GM23338 (cell line): ENCODE results near the gene KIAA0232. TPM values are rescaled to one million over a fixed set of nuclear protein-coding genes. Genes with fewer than 3 reads are reported as not detected.
A peak's percentile ranks its signal among the peaks of the same experiment; 100 is the strongest.

ENCODE experiments used
- ATAC-seq: fragments of 200-7000 bp; cut with Tn5 transposase; 3 replicates; pipeline ENCODE4 v1.9.1; 2020
- DNase-seq: peaks from one replicate; pipeline ENCODE4 v3.0.0-alpha.2; 2015; ENCODE audit warnings: low spot score
- H2AFZ ChIP-seq: fragments of 200-600 bp; sonication (generic); 2 replicates; pipeline ENCODE4 v1.8.0; 2016; ENCODE audit warnings: antibody characterized with exemption, mild to moderate bottlenecking, moderate library complexity
- H3F3A ChIP-seq: fragments of 200-600 bp; sonication (generic); replicated peaks from 2 replicates; pipeline ENCODE4 v1.8.0; 2017; ENCODE audit warnings: antibody characterized with exemption, mixed run types, low read depth
- H3K27ac ChIP-seq: fragments of 200-600 bp; sonication (generic); 2 replicates; pipeline ENCODE4 v1.6.1; 2016; ENCODE audit warnings: low read depth
- H3K27me3 ChIP-seq: fragments of 200-600 bp; sonication (generic); 2 replicates; pipeline ENCODE4 v1.8.0; 2016; ENCODE audit warnings: mild to moderate bottlenecking, mixed run types, moderate library complexity; ENCODE audit not compliant: insufficient read depth
- H3K36me3 ChIP-seq: fragments of 200-600 bp; sonication (generic); 2 replicates; pipeline ENCODE4 v1.8.0; 2016; ENCODE audit warnings: mild to moderate bottlenecking; ENCODE audit not compliant: insufficient read depth
- H3K4me1 ChIP-seq: fragments of 200-600 bp; sonication (generic); 2 replicates; pipeline ENCODE4 v1.8.0; 2016; ENCODE audit warnings: mild to moderate bottlenecking, moderate library complexity; ENCODE audit not compliant: insufficient read depth
- H3K4me2 ChIP-seq: fragments of 200-600 bp; sonication (generic); 2 replicates; pipeline ENCODE4 v1.7.1; 2017; ENCODE audit warnings: mixed run types
- H3K4me3 ChIP-seq: fragments of 200-600 bp; sonication (generic); 2 replicates; pipeline ENCODE4 v1.6.1; 2016; ENCODE audit warnings: mixed run types
- H3K79me2 ChIP-seq: fragments of 200-600 bp; sonication (generic); replicated peaks from 2 replicates; pipeline ENCODE4 v1.8.0; 2017; ENCODE audit warnings: mild to moderate bottlenecking; ENCODE audit not compliant: insufficient read depth
- H3K9me2 ChIP-seq: fragments of 200-600 bp; sonication (generic); 2 replicates; pipeline ENCODE4 v1.8.0; 2017; ENCODE audit not compliant: insufficient read depth
- H4K20me1 ChIP-seq: fragments of 200-600 bp; sonication (generic); replicated peaks from 2 replicates; pipeline ENCODE4 v1.8.0; 2017; ENCODE audit warnings: mild to moderate bottlenecking; ENCODE audit not compliant: insufficient read depth
- H3K27ac Mint-ChIP-seq: 2 replicates; pipeline ENCODE4 v1.8.0; 2020; ENCODE audit warnings: inconsistent platforms, mild to moderate bottlenecking, moderate library complexity, mixed read lengths
- H3K27me3 Mint-ChIP-seq: 3 replicates; pipeline ENCODE4 v1.8.0; 2022; ENCODE audit warnings: low read depth, mild to moderate bottlenecking, moderate library complexity, mixed read lengths, inconsistent platforms; ENCODE audit not compliant: insufficient read depth, poor library complexity
- H3K36me3 Mint-ChIP-seq: 3 replicates; pipeline ENCODE4 v1.8.0; 2021; ENCODE audit warnings: low read depth, mild to moderate bottlenecking, inconsistent platforms, moderate library complexity, mixed read lengths
- H3K4me1 Mint-ChIP-seq: 3 replicates; pipeline ENCODE4 v1.8.0; 2020; ENCODE audit warnings: mild to moderate bottlenecking, inconsistent platforms, mixed read lengths
- H3K4me3 Mint-ChIP-seq: 3 replicates; pipeline ENCODE4 v1.8.0; 2021; ENCODE audit warnings: moderate library complexity, mild to moderate bottlenecking, inconsistent platforms, mixed read lengths
- H3K9me3 Mint-ChIP-seq: 3 replicates; pipeline ENCODE4 v1.8.0; 2020; ENCODE audit warnings: moderate library complexity, mild to moderate bottlenecking, inconsistent platforms, mixed read lengths
- CREB1 ChIP-seq: fragments of 250-450 bp; sonication (Bioruptor Pico); IDR thresholded peaks from 2 replicates; pipeline ENCODE4 v1.5.0; 2020; ENCODE audit warnings: low read depth, mild to moderate bottlenecking, moderate library complexity
- EZH2 ChIP-seq: fragments of 200-600 bp; sonication (generic); IDR thresholded peaks from one replicate; pipeline ENCODE4 v1.8.0; 2017; ENCODE audit warnings: antibody characterized with exemption, mild to moderate bottlenecking, low read depth; ENCODE audit not compliant: unreplicated experiment
- JUNB ChIP-seq: IDR thresholded peaks from one replicate; pipeline ENCODE4 v1.6.1; 2016; ENCODE audit warnings: antibody characterized with exemption; ENCODE audit not compliant: unreplicated experiment
- POLR2AphosphoS5 ChIP-seq: IDR thresholded peaks from 2 replicates; pipeline ENCODE4 v1.6.1; 2016; ENCODE audit warnings: antibody characterized with exemption, low read depth
- REST ChIP-seq: IDR thresholded peaks from one replicate; pipeline ENCODE4 v1.6.1; 2018; ENCODE audit warnings: antibody characterized with exemption; ENCODE audit not compliant: unreplicated experiment
- ZNF331 ChIP-seq: fragments of 250-450 bp; sonication (Bioruptor Pico); IDR thresholded peaks from 2 replicates; pipeline ENCODE4 v1.5.0; 2020; ENCODE audit warnings: low read depth, mild to moderate bottlenecking, moderate library complexity
- polyA plus RNA-seq: library from polyadenylated mRNA; unstranded; fragments of >200 nt; fragmentation: Nextera tagmentation; extraction: Ambion mirVana; gene quantifications from 2 replicates; pipeline ENCODE4 v1.2.1, GENCODE V29; 2016
- total RNA-seq: library from RNA; depleted of rRNA; stranded (reverse); fragments of >200 nt; shearing (Covaris generic); gene quantifications from 2 replicates; pipeline ENCODE4 v1.2.3, GENCODE V29; 2014
- TF ChIP-seq, protein P1 (sequence below): IDR thresholded peaks from 2 replicates; pipeline ENCODE4 v1.6.1; 2016; ENCODE audit warnings: antibody characterized with exemption
- TF ChIP-seq, protein P2 (sequence below), 2 experiments: fragments of 200-600 bp in 1 of 2; sonication (generic) in 1 of 2; conservative IDR thresholded peaks; 2 replicates each; pipeline versions ENCODE4 v1.5.1 to v1.6.1; 2016 to 2017; ENCODE audit warnings: antibody characterized with exemption in 2 of 2, low read depth in 2 of 2, mild to moderate bottlenecking in 2 of 2, moderate library complexity in 1 of 2

Gene KIAA0232
- total and polyA plus RNA-seq, 2 experiments from 2014 or later: 14.3 to 34.9 TPM

DNA sequence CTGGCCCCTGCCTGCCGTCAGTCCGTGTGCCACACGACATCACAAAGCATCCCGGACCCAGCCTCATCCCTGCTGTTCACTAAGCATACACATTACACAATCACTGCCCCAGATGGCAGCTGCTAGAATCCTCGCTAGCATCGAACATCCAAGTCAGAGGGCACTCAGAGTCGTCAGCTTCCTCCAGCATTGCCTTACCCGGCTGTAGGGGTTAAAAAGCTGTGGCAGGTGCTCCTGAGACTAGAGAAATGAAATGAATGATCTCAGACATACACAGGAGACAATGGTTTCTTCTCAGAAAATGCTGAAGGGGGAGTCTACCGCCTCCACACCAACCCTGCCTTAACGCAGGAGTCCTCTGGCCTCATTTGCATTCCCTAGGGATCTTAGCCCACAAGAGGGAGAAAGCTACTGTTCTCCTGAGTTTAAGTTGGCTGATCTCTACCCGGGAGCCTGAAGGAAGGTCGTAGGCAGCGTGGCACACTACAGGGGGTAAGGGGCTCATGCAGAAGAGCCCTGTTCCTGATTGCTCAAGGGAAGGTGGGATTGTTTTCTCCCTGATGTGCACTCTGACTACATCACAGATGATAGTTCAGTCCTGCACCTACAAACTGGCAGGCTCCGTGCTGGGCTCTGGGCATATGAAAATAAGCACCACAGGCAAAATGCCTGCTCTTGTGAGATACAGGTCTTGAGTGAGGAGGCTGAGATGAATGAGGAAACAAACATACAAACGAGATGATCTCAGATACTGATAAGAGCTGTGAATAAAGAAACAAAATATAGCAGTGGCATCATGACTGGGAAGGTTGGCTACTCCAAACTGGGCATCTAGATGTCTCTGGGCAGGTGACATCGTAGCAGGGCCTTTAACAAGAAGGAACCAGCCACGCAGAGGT is 2.6 kb upstream of the KIAA0232 start:
- H3K27ac Mint-ChIP-seq: peak overlapping the region; percentile 24; the same call in 1 of the 2 replicates
- peaks cover 32% of the 10 kb centered on the region for H3K4me1 ChIP-seq
- peaks cover 13% of the 10 kb centered on the region for H3K79me2 ChIP-seq
- ATAC-seq (peak; percentile 42), DNase-seq (peak; percentile 71)
- peaks cover 18% of the 10 kb centered on the region for H3F3A ChIP-seq
- H3K27ac ChIP-seq: no peak overlapping the region
- peaks cover 4% of the 10 kb centered on the region for H3K27me3 Mint-ChIP-seq
- H3K36me3 Mint-ChIP-seq: no peaks in the 10 kb centered on the region; the same call in 2 of the 3 replicates
- H3K27me3 ChIP-seq: peaks cover 6% of the 10 kb centered on the region; the same call in 1 of the 2 replicates
- H2AFZ ChIP-seq: peak overlapping the region; percentile 95
- H3K9me3 Mint-ChIP-seq: no peaks in the 10 kb centered on the region
- peaks cover 34% of the 10 kb centered on the region for H3K4me1 Mint-ChIP-seq
- H3K36me3 ChIP-seq: no peaks in the 10 kb centered on the region
- H3K4me2 ChIP-seq: peak overlapping the region; percentile 65
- H3K9me2 ChIP-seq: no peaks in the 10 kb centered on the region
- no peak overlapping the region; the same call in 2 of the 3 replicates for H3K4me3 Mint-ChIP-seq
- TF ChIP-seq, protein P1, sequence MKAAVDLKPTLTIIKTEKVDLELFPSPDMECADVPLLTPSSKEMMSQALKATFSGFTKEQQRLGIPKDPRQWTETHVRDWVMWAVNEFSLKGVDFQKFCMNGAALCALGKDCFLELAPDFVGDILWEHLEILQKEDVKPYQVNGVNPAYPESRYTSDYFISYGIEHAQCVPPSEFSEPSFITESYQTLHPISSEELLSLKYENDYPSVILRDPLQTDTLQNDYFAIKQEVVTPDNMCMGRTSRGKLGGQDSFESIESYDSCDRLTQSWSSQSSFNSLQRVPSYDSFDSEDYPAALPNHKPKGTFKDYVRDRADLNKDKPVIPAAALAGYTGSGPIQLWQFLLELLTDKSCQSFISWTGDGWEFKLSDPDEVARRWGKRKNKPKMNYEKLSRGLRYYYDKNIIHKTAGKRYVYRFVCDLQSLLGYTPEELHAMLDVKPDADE: no peak
- TF ChIP-seq, protein P2, sequence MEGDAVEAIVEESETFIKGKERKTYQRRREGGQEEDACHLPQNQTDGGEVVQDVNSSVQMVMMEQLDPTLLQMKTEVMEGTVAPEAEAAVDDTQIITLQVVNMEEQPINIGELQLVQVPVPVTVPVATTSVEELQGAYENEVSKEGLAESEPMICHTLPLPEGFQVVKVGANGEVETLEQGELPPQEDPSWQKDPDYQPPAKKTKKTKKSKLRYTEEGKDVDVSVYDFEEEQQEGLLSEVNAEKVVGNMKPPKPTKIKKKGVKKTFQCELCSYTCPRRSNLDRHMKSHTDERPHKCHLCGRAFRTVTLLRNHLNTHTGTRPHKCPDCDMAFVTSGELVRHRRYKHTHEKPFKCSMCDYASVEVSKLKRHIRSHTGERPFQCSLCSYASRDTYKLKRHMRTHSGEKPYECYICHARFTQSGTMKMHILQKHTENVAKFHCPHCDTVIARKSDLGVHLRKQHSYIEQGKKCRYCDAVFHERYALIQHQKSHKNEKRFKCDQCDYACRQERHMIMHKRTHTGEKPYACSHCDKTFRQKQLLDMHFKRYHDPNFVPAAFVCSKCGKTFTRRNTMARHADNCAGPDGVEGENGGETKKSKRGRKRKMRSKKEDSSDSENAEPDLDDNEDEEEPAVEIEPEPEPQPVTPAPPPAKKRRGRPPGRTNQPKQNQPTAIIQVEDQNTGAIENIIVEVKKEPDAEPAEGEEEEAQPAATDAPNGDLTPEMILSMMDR (conservative IDR thresholded peaks at IDR 0.05; ENCODE audit: low read depth in 2 of 2): peak in 1 of 2 experiments; percentile 24; a peak in 1 of 4 replicates
- peaks cover 12% of the 10 kb centered on the region for H4K20me1 ChIP-seq
- 0 out of 2 replicates have a peak overlapping the region, but pooled peaks have one; percentile 31 for H3K4me3 ChIP-seq

- H3K4me1 Mint-ChIP-seq: peaks cover 44% of the 10 kb centered on the region
- H3K27ac Mint-ChIP-seq: no peak overlapping the region
- TF ChIP-seq, protein P2 (conservative IDR thresholded peaks at IDR 0.05; ENCODE audit: low read depth in 2 of 2): no peak
- TF ChIP-seq REST (no peak), CREB1 (no peak), EZH2 (no peak), ZNF331 (no peak), JUNB (no peak), POLR2AphosphoS5 (no peak)
- TF ChIP-seq, protein P1: no peak
Measured at GRCh38 chr4:6781113-6781512, 1.4 kb upstream of the KIAA0232 start.

More at GRCh38 chr4:6781113-6781512, 1.4 kb upstream of the KIAA0232 start:
- Histone ChIP-seq H3K4me2 (no peak overlapping the region), H4K20me1 (peaks cover 24% of the 10 kb centered on the region), H3K4me1 (peaks cover 32% of the 10 kb centered on the region), H3K79me2 (peaks cover 25% of the 10 kb centered on the region), H3K9me2 (no peaks in the 10 kb centered on the region), H3K36me3 (no peaks in the 10 kb centered on the region), H3F3A (peaks cover 21% of the 10 kb centered on the region), H3K27ac (no peak overlapping the region), H2AFZ (0 out of 2 replicates have a peak overlapping the region, but pooled peaks have one; percentile 75), H3K27me3 (peaks cover 6% of the 10 kb centered on the region; the same call in 1 of the 2 replicates), H3K4me3 (no peak overlapping the region)
- peaks cover 2% of the 10 kb centered on the region for H3K27me3 Mint-ChIP-seq
- no peaks in the 10 kb centered on the region for H3K9me3 Mint-ChIP-seq
- peak overlapping the region; percentile 64; the same call in 2 of the 3 replicates for H3K4me3 Mint-ChIP-seq
- no peak for ATAC-seq
- H3K36me3 Mint-ChIP-seq: no peaks in the 10 kb centered on the region; the same call in 2 of the 3 replicates
- DNase-seq: no peak
